H1 (cell line): ENCODE results near the gene PLEKHG4. TPM values are rescaled to one million over a fixed set of nuclear protein-coding genes. Genes with fewer than 3 reads are reported as not detected.

Experiments used
- CTCF ChIA-PET: fragments of 300-600 bp; sonication (Branson Sonifier 250); formaldehyde crosslinking; loops from one replicate; lab custom pipeline; 2021; ENCODE audit not compliant: partially characterized antibody; lab: Charles Lee
- POLR2A ChIA-PET: fragments of 300-600 bp; sonication (Branson Sonifier 250); formaldehyde crosslinking; loops from one replicate; lab custom pipeline; 2021; ENCODE audit warnings: inconsistent platforms; ENCODE audit not compliant: partially characterized antibody; lab: Charles Lee
- DNase-seq, 2 experiments: peaks; one replicate each; pipeline versions ENCODE4 v3.0.0 to v3.0.0-alpha.2; 2010 to 2022; ENCODE audit warnings: low spot score in 2 of 2, low read depth in 1 of 2, mixed read lengths in 1 of 2
- FAIRE-seq: peaks from 2 replicates; lab custom pipeline; 2011; peaks lifted over from hg19 to GRCh38; lab: Jason Lieb, UNC
- H2AFZ ChIP-seq: 2 replicates; pipeline ENCODE4 v1.8.1; 2012; ENCODE audit warnings: low read length, inconsistent platforms
- H2AK5ac ChIP-seq: 2 replicates; pipeline ENCODE4 v1.6.1; 2013; ENCODE audit warnings: low read depth, low read length
- H2BK120ac ChIP-seq: replicated peaks from 2 replicates; pipeline ENCODE3; 2013; ENCODE audit warnings: low read depth, low read length, inconsistent platforms
- H2BK12ac ChIP-seq: 2 replicates; pipeline ENCODE4 v1.6.1; 2013; ENCODE audit warnings: low read depth, low read length
- H2BK15ac ChIP-seq: 2 replicates; pipeline ENCODE4 v1.6.1; 2013; ENCODE audit warnings: low read length
- H2BK20ac ChIP-seq: 2 replicates; pipeline ENCODE4 v1.6.1; 2013; ENCODE audit warnings: low read length
- H2BK5ac ChIP-seq: 2 replicates; pipeline ENCODE4 v1.6.1; 2013; ENCODE audit warnings: low read depth, low read length
- H3K14ac ChIP-seq: 2 replicates; pipeline ENCODE4 v1.6.1; 2013; ENCODE audit warnings: inconsistent platforms; ENCODE audit not compliant: insufficient read length
- H3K18ac ChIP-seq: 2 replicates; pipeline ENCODE4 v1.6.1; 2013; ENCODE audit warnings: low read length; ENCODE audit errors: extremely low read depth
- H3K23ac ChIP-seq: 2 replicates; pipeline ENCODE4 v1.6.1; 2013; ENCODE audit warnings: inconsistent platforms; ENCODE audit not compliant: insufficient read length
- H3K23me2 ChIP-seq: 2 replicates; pipeline ENCODE4 v1.6.1; 2013; ENCODE audit warnings: low read depth, low read length
- H3K27ac ChIP-seq: 2 replicates; pipeline ENCODE4 v1.6.1; 2011; ENCODE audit warnings: low read depth, low read length, inconsistent platforms
- H3K27me3 ChIP-seq, 4 experiments: replicated peaks in 1 of 4; 1 replicate in 1 of 4; 2 replicates in 3 of 4; pipeline versions ENCODE4 v1.6.1 to v1.8.1; 2011 to 2013; ENCODE audit warnings: low read length in 3 of 4, mild to moderate bottlenecking in 3 of 4, inconsistent platforms in 2 of 4, mixed read lengths in 2 of 4, moderate library complexity in 1 of 4; ENCODE audit not compliant: control insufficient read depth in 3 of 4, insufficient read depth in 3 of 4; ENCODE audit errors: extremely low read depth in 1 of 4
- H3K36me3 ChIP-seq, 4 experiments: 2 replicates each; pipeline versions ENCODE4 v1.6.1 to v1.8.1; 2011 to 2013; ENCODE audit warnings: mild to moderate bottlenecking in 4 of 4, low read length in 3 of 4, moderate library complexity in 2 of 4, control low read depth in 1 of 4, inconsistent platforms in 1 of 4; ENCODE audit not compliant: insufficient read depth in 4 of 4, control insufficient read depth in 2 of 4
- H3K4ac ChIP-seq: replicated peaks from 2 replicates; pipeline ENCODE3; 2013; ENCODE audit warnings: low read length, low read depth, mixed read lengths, inconsistent platforms; ENCODE audit not compliant: insufficient read length
- H3K4me1 ChIP-seq, 4 experiments: replicated peaks in 1 of 4; 1 replicate in 1 of 4; 2 replicates in 3 of 4; pipeline versions ENCODE4 v1.6.1 to v1.8.1; 2011 to 2013; ENCODE audit warnings: low read length in 3 of 4, inconsistent platforms in 2 of 4, mixed read lengths in 1 of 4; ENCODE audit not compliant: insufficient read depth in 4 of 4, control insufficient read depth in 3 of 4
- H3K4me2 ChIP-seq, 2 experiments: 2 replicates each; pipeline versions ENCODE4 v1.6.1 to v1.8.1; 2011 to 2013; ENCODE audit warnings: low read depth in 2 of 2, low read length in 2 of 2, control low read depth in 1 of 2, inconsistent platforms in 1 of 2, mild to moderate bottlenecking in 1 of 2; ENCODE audit not compliant: insufficient read depth in 1 of 2
- H3K4me3 ChIP-seq, 4 experiments: fragments of 200-600, 300-600 bp in 1 of 4; sonication (generic), shearing (Covaris generic), sonication (Bioruptor Twin) in 1 of 4; 2 replicates each; pipeline versions ENCODE4 v1.5.1 to v1.8.1; 2011 to 2016; ENCODE audit warnings: low read length in 4 of 4, low read depth in 3 of 4, control low read depth in 2 of 4, inconsistent platforms in 2 of 4, mild to moderate bottlenecking in 2 of 4, mixed read lengths in 1 of 4, moderate library complexity in 1 of 4; ENCODE audit not compliant: insufficient read depth in 2 of 4; ENCODE audit errors: extremely low read depth in 1 of 4
- H3K56ac ChIP-seq: replicated peaks from 2 replicates; pipeline ENCODE3; 2013; ENCODE audit warnings: low read depth, mild to moderate bottlenecking, mixed read lengths, low read length, inconsistent platforms; ENCODE audit not compliant: insufficient read length
- H3K79me1 ChIP-seq: 2 replicates; pipeline ENCODE4 v1.6.1; 2013; ENCODE audit warnings: low read depth, low read length, control low read depth
- H3K79me2 ChIP-seq, 2 experiments: 2 replicates each; pipeline versions ENCODE4 v1.6.1 to v1.8.1; 2012 to 2013; ENCODE audit warnings: low read length in 2 of 2, mild to moderate bottlenecking in 2 of 2, inconsistent platforms in 1 of 2; ENCODE audit not compliant: insufficient read depth in 2 of 2, control insufficient read depth in 1 of 2
- H3K9ac ChIP-seq, 4 experiments: replicated peaks in 1 of 4; 1 replicate in 1 of 4; 2 replicates in 3 of 4; pipeline versions ENCODE4 v1.6.1 to v1.8.1; 2011 to 2013; ENCODE audit warnings: low read depth in 3 of 4, low read length in 3 of 4, control low read depth in 2 of 4, mild to moderate bottlenecking in 2 of 4, moderate library complexity in 2 of 4, inconsistent platforms in 1 of 4; ENCODE audit errors: extremely low read depth in 1 of 4
- H3K9me3 ChIP-seq, 2 experiments: 2 replicates each; pipeline versions ENCODE4 v1.6.1 to v1.8.1; 2012 to 2013; ENCODE audit warnings: mild to moderate bottlenecking in 2 of 2, moderate library complexity in 2 of 2, control low read depth in 1 of 2, inconsistent platforms in 1 of 2, low read depth in 1 of 2, low read length in 1 of 2, mixed read lengths in 1 of 2; ENCODE audit not compliant: insufficient read depth in 2 of 2
- H4K20me1 ChIP-seq, 2 experiments: replicated peaks in 1 of 2; 2 replicates each; pipeline versions ENCODE3 to v1.8.1; 2011 to 2013; ENCODE audit warnings: inconsistent platforms in 2 of 2, low read length in 2 of 2, mild to moderate bottlenecking in 1 of 2; ENCODE audit not compliant: insufficient read depth in 2 of 2, control insufficient read depth in 1 of 2
- H4K5ac ChIP-seq: 2 replicates; pipeline ENCODE4 v1.6.1; 2013; ENCODE audit warnings: low read length, low read depth, mixed read lengths, inconsistent platforms; ENCODE audit not compliant: insufficient read length
- H4K8ac ChIP-seq: 2 replicates; pipeline ENCODE4 v1.8.0; 2013; ENCODE audit warnings: mild to moderate bottlenecking, moderate library complexity, low read length, inconsistent platforms; ENCODE audit not compliant: insufficient read depth; ENCODE audit errors: extremely low read depth
- H4K91ac ChIP-seq: replicated peaks from 2 replicates; pipeline ENCODE3; 2013; ENCODE audit warnings: low read length, mixed read lengths, inconsistent platforms; ENCODE audit not compliant: insufficient read length
- ATF3 ChIP-seq: IDR thresholded peaks from 2 replicates; pipeline ENCODE4 v1.6.1; 2011; ENCODE audit warnings: low read depth, mild to moderate bottlenecking, low read length; ENCODE audit not compliant: insufficient read depth
- GABPA ChIP-seq: IDR thresholded peaks from 2 replicates; pipeline ENCODE4 v1.6.1; 2011; ENCODE audit warnings: mild to moderate bottlenecking, low read length, moderate library complexity, borderline replicate concordance; ENCODE audit not compliant: insufficient read depth
- WGBS, 2 experiments: shearing (Covaris generic) in 1 of 2; methylation state at CpG; one replicate each; pipeline versions ENCODE4 v1.1.6 to v1.1.7; 2013 to 2015; ENCODE audit warnings: low lambda C conversion rate in 2 of 2, mixed read lengths in 2 of 2, inconsistent platforms in 1 of 2, low coverage in 1 of 2, missing lambda C conversion rate in 1 of 2; ENCODE audit not compliant: insufficient replicate concordance in 2 of 2, insufficient coverage in 1 of 2, insufficient read length in 1 of 2; ENCODE audit errors: extremely low coverage in 1 of 2, missing lambda C conversion rate in 1 of 2; 5-methylcytosine and 5-hydroxymethylcytosine counted together
- polyA plus RNA-seq, 7 experiments: library from polyadenylated mRNA; depleted of rRNA in 3 of 7; stranded (reverse) in 5 of 7; unstranded in 2 of 7; fragments of >200 nt in 5 of 7; fragments of 200-250 nt in 2 of 7; gene quantifications; 1 replicate in 5 of 7; 2 replicates in 1 of 7; 4 replicates in 1 of 7; pipeline versions ENCODE4 v1.2.1 to v1.2.3, GENCODE V29; 2011 to 2013; ENCODE audit warnings: missing spikeins in 2 of 7, mixed read lengths in 2 of 7
- total RNA-seq: library from RNA; stranded (reverse); fragmentation: NEBNext Ultra II Directional; extraction: Animal tissue kit (Norgen Biotek cat#: 25700); gene quantifications from 2 replicates; pipeline ENCODE4 v1.2.1, GENCODE V29; 2021

PLEKHG4 gene
- total and polyA plus RNA-seq, 2 of the 8 experiments (the other 6 are each of a cell fraction or from before 2014, with no cell fraction given), result 7.7 to 11.1 TPM

GRCh38 chr16:67277294-67277998, 1.9 kb upstream of the PLEKHG4 start:
- CTCF ChIA-PET, result interaction anchor here (1.0 to 3.1 kb wide), 13 partner anchors 8 to 51 kb away, joined by 3 to 27 read pairs (median 5); partner anchors contain the start of gene TMEM208
- H3K79me1 ChIP-seq, result no peaks in the 10 kb centered on the region
- H3K4me2 ChIP-seq, result no peak overlapping the region; a peak in 1 of 4 replicates
- no peak overlapping the region for H3K4me3 ChIP-seq
- H3K14ac ChIP-seq, result no peak overlapping the region
- H2BK5ac ChIP-seq, result no peak overlapping the region
- POLR2A ChIA-PET, result interaction anchor here (1.2 kb wide), 1 partner anchor 31 kb away, joined by 4 read pairs; no protein-coding TSS in a partner anchor
- H3K36me3 ChIP-seq, result no peaks in the 10 kb centered on the region
- FAIRE-seq (no peak), DNase-seq (no peak)
- no peak overlapping the region for H2BK120ac ChIP-seq
- H3K56ac ChIP-seq, result no peak overlapping the region
- H2AK5ac ChIP-seq, result no peak overlapping the region
- no peaks in the 10 kb centered on the region for H3K79me2 ChIP-seq
- no peak overlapping the region for H2BK20ac ChIP-seq
- no peak overlapping the region for H3K23ac ChIP-seq
- H3K9ac ChIP-seq, result no peak overlapping the region
- no peak overlapping the region for H4K5ac ChIP-seq
- no peak overlapping the region for H4K91ac ChIP-seq
- TF ChIP-seq ATF3 (no peak), GABPA (no peak)
- no peak overlapping the region for H2BK15ac ChIP-seq
- no peak overlapping the region for H2BK12ac ChIP-seq
- H3K18ac ChIP-seq, result no peak overlapping the region
- H3K9me3 ChIP-seq, result no peaks in the 10 kb centered on the region
- no peaks in the 10 kb centered on the region for H3K4me1 ChIP-seq
- no peak overlapping the region for H3K4ac ChIP-seq
- H3K23me2 ChIP-seq, result peaks cover 4% of the 10 kb centered on the region; the same call in 1 of the 2 replicates
- WGBS, 2 experiments, result 79% methylated on average over 4 of the region's 4 CpGs; no CpG with 5 or more reads in 1 of the 2 experiments
- H4K8ac ChIP-seq, result no peak overlapping the region
- no peak overlapping the region for H3K27ac ChIP-seq
- peaks cover 0 to 15% (median 12%) of the 10 kb centered on the region in 4 experiments; a peak in 5 of 7 replicates for H3K27me3 ChIP-seq
- H4K20me1 ChIP-seq, result no peaks in the 10 kb centered on the region
- no peak overlapping the region for H2AFZ ChIP-seq
